Endothelial cell of umbilical vein (primary cell): Measurements from ENCODE around the gene TSBP1. TPM values are rescaled to one million over a fixed set of nuclear protein-coding genes. Genes with fewer than 3 reads are reported as not detected.

Experiments used
- BruUV-seq: library from RNA; stranded (reverse); fragments of 400-500 nt; replicated peaks from 2 replicates; lab custom pipeline; 2021; lab: Mats Ljungman, UMichigan
- CTCF ChIA-PET: fragments of 300-600, 350-600 bp; sonication (Branson Sonifier 250); formaldehyde crosslinking; loops from one replicate; lab custom pipeline; 2021; ENCODE audit warnings: antibody characterized with exemption, inconsistent platforms; lab: Charles Lee
- POLR2A ChIA-PET: fragments of 300-600, 350-600 bp; sonication (Branson Sonifier 250); formaldehyde crosslinking; loops from one replicate; lab custom pipeline; 2021; ENCODE audit warnings: antibody characterized with exemption, inconsistent platforms; lab: Charles Lee
- DNase-seq: peaks from one replicate; pipeline ENCODE4 v3.0.0-alpha.2; 2011; ENCODE audit warnings: low read depth, low spot score
- FAIRE-seq: peaks from 2 replicates; lab custom pipeline; 2011; peaks lifted over from hg19 to GRCh38; lab: Jason Lieb, UNC
- H2AFZ ChIP-seq: 2 replicates; pipeline ENCODE4 v1.6.0; 2012; ENCODE audit warnings: low read depth, low read length, control low read depth, inconsistent platforms
- H3K27ac ChIP-seq: 2 replicates; pipeline ENCODE4 v1.5.1; 2011; ENCODE audit warnings: low read depth, mild to moderate bottlenecking, control low read depth, low read length, moderate library complexity; ENCODE audit not compliant: insufficient read depth
- H3K27me3 ChIP-seq, 2 experiments: 2 replicates each; pipeline versions ENCODE4 v1.6.0 to v1.6.1; 2011; ENCODE audit warnings: low read length in 2 of 2, mixed read lengths in 1 of 2; ENCODE audit not compliant: control insufficient read depth in 2 of 2, insufficient read depth in 2 of 2
- H3K36me3 ChIP-seq, 2 experiments: 2 replicates in 1 of 2; 3 replicates in 1 of 2; pipeline ENCODE4 v1.5.1; 2011; ENCODE audit warnings: low read length in 2 of 2, mild to moderate bottlenecking in 1 of 2, moderate library complexity in 1 of 2; ENCODE audit not compliant: control insufficient read depth in 2 of 2, insufficient read depth in 2 of 2; ENCODE audit errors: extremely low read depth in 1 of 2
- H3K4me1 ChIP-seq: 3 replicates; pipeline ENCODE4 v1.5.1; 2011; ENCODE audit warnings: mild to moderate bottlenecking, low read length; ENCODE audit not compliant: control insufficient read depth, insufficient read depth; ENCODE audit errors: extremely low read depth
- H3K4me2 ChIP-seq: 2 replicates; pipeline ENCODE4 v1.6.1; 2011; ENCODE audit warnings: low read length, control low read depth, mixed read lengths; ENCODE audit not compliant: insufficient read depth
- H3K4me3 ChIP-seq, 3 experiments: fragments of 200-600 bp in 1 of 3; sonication (generic), shearing (Covaris generic) in 1 of 3; replicated peaks in 1 of 3; 2 replicates each; pipeline ENCODE4 v1.5.1; 2011 to 2016; ENCODE audit warnings: control low read depth in 3 of 3, low read length in 3 of 3, mild to moderate bottlenecking in 2 of 3, inconsistent platforms in 1 of 3, low read depth in 1 of 3, moderate library complexity in 1 of 3; ENCODE audit not compliant: insufficient read depth in 1 of 3
- H3K79me2 ChIP-seq: 2 replicates; pipeline ENCODE4 v1.6.0; 2012; ENCODE audit warnings: low read length, inconsistent platforms; ENCODE audit not compliant: control insufficient read depth, insufficient read depth
- H3K9ac ChIP-seq: replicated peaks from 2 replicates; pipeline ENCODE3; 2011; ENCODE audit warnings: low read length, control low read depth; ENCODE audit not compliant: insufficient read depth; ENCODE audit errors: extremely low read depth
- H3K9me1 ChIP-seq: replicated peaks from 3 replicates; pipeline ENCODE4 v1.6.0; 2011; ENCODE audit warnings: mild to moderate bottlenecking, low read length; ENCODE audit not compliant: control insufficient read depth, insufficient read depth; ENCODE audit errors: extremely low read depth
- H3K9me3 ChIP-seq: replicated peaks from 2 replicates; pipeline ENCODE4 v1.5.1; 2012; ENCODE audit warnings: low read length, inconsistent platforms; ENCODE audit not compliant: control insufficient read depth, insufficient read depth
- H4K20me1 ChIP-seq: replicated peaks from 2 replicates; pipeline ENCODE3; 2011; ENCODE audit warnings: mild to moderate bottlenecking, low read length; ENCODE audit not compliant: control insufficient read depth, insufficient read depth; ENCODE audit errors: extremely low read depth
- EZH2 ChIP-seq: IDR thresholded peaks from 2 replicates; pipeline ENCODE4 v1.6.1; 2012; ENCODE audit warnings: borderline replicate concordance, low read depth, mild to moderate bottlenecking, moderate library complexity, low read length, inconsistent platforms; ENCODE audit not compliant: severe bottlenecking
- FOS ChIP-seq: IDR thresholded peaks from 2 replicates; pipeline ENCODE4 v1.6.1; 2011; ENCODE audit warnings: mild to moderate bottlenecking, low read length, moderate library complexity, borderline replicate concordance; ENCODE audit not compliant: insufficient read depth
- GATA2 ChIP-seq: IDR thresholded peaks from 2 replicates; pipeline ENCODE4 v1.7.0; 2011; ENCODE audit warnings: low read depth, mild to moderate bottlenecking, moderate library complexity, mixed read lengths, low read length; ENCODE audit not compliant: insufficient read length, insufficient read depth
- JUN ChIP-seq: IDR thresholded peaks from 2 replicates; pipeline ENCODE4 v1.6.1; 2011; ENCODE audit warnings: borderline replicate concordance, low read depth; ENCODE audit not compliant: insufficient read length, insufficient read depth
- MYC ChIP-seq: IDR thresholded peaks from one replicate; pipeline ENCODE4 v1.6.1; 2011; ENCODE audit warnings: mild to moderate bottlenecking, low read depth, low read length
- POLR2A ChIP-seq: IDR thresholded peaks from 2 replicates; pipeline ENCODE4 v1.6.1; 2012; ENCODE audit warnings: low read depth, mild to moderate bottlenecking, control low read depth, low read length
- POLR2AphosphoS5 ChIP-seq: IDR thresholded peaks from 2 replicates; pipeline ENCODE4 v1.6.1; 2012; ENCODE audit warnings: low read depth, mild to moderate bottlenecking, control low read depth, low read length, moderate library complexity; ENCODE audit not compliant: insufficient read depth
- dilution Hi-C: fragments of 300-500 bp; cut with MboI; formaldehyde crosslinking; loops from one replicate; pipeline ENCODE4 v1.15.0; 2019; ENCODE audit warnings: low sequenced_read_pairs; ENCODE audit not compliant: extremely low pct_ligation_motif_present
- intact Hi-C: fragments of 100-400 bp; cut with micrococcal nuclease; formaldehyde crosslinking; loops from one replicate; pipeline ENCODE4 v1.10.0; 2022
- polyA plus RNA-seq, 4 experiments: library from polyadenylated mRNA; depleted of rRNA in 3 of 4; stranded (reverse) in 3 of 4; unstranded in 1 of 4; fragments of >200 nt; gene quantifications; 2 replicates each; pipeline versions ENCODE4 v1.2.1 to v1.2.3, GENCODE V29; 2011 to 2012; ENCODE audit warnings: missing spikeins in 1 of 4
- total RNA-seq: library from RNA; stranded (reverse); gene quantifications from 2 replicates; pipeline ENCODE4 v1.2.3, GENCODE V29; 2021
- TF ChIP-seq, protein P1 (sequence below): IDR thresholded peaks from 2 replicates; pipeline ENCODE4 v1.6.1; 2011; ENCODE audit not compliant: insufficient read depth, insufficient read length
- TF ChIP-seq, protein P2 (sequence below), 2 donors: IDR thresholded peaks; 1 replicate in 1 of 2; 2 replicates in 1 of 2; pipeline ENCODE4 v1.5.1; 2011; ENCODE audit warnings: low read length in 2 of 2, mild to moderate bottlenecking in 2 of 2, moderate library complexity in 2 of 2, control low read depth in 1 of 2, inconsistent platforms in 1 of 2, low read depth in 1 of 2; ENCODE audit not compliant: insufficient read depth in 1 of 2; ENCODE audit errors: extremely low read depth in 1 of 2

The TSBP1 gene
- total and polyA plus RNA-seq, 2 donors (not counting 3 experiments of a cell fraction or from before 2014, with no cell fraction given), result not detected

DNA sequence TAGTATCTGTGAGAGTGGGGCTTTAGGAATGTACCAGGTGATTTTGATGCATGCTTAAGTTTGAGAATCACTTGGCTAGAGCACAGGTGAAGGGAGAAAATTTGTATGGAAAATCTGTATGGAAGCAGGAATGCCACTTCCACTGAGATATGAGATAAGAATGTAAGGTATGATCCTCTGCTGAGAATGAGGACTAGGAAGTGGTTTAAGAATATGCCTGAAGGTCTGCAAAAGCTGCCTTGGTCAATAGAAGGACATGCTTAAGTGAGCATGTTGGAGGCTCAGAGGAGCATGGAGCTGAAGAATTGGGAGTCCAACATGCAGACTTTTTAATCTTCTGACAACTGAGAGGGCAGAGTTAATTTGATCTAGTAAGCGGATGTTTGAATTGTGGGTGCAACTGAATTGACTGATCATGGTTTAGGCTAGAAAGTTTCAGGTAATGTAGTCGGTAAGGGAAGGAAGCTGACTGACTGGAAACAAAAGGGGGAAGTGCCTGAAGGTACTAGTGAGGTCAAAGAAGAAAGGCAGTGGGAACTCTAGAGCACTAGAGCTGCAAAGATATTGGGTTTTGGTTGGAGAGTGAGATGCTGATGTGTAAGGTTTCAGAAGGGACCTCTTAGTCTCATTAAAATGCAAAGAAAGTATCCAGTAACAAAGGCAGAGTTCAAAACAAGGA is 119.2 kb downstream of the TSBP1 start:
- DNase-seq (no peak), FAIRE-seq (peak; percentile 64)
- TF ChIP-seq, protein P1, sequence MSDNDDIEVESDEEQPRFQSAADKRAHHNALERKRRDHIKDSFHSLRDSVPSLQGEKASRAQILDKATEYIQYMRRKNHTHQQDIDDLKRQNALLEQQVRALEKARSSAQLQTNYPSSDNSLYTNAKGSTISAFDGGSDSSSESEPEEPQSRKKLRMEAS, result no peak
- TF ChIP-seq EZH2, result no peak
- no peak for TF ChIP-seq MYC
- TF ChIP-seq, protein P2, sequence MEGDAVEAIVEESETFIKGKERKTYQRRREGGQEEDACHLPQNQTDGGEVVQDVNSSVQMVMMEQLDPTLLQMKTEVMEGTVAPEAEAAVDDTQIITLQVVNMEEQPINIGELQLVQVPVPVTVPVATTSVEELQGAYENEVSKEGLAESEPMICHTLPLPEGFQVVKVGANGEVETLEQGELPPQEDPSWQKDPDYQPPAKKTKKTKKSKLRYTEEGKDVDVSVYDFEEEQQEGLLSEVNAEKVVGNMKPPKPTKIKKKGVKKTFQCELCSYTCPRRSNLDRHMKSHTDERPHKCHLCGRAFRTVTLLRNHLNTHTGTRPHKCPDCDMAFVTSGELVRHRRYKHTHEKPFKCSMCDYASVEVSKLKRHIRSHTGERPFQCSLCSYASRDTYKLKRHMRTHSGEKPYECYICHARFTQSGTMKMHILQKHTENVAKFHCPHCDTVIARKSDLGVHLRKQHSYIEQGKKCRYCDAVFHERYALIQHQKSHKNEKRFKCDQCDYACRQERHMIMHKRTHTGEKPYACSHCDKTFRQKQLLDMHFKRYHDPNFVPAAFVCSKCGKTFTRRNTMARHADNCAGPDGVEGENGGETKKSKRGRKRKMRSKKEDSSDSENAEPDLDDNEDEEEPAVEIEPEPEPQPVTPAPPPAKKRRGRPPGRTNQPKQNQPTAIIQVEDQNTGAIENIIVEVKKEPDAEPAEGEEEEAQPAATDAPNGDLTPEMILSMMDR (IDR thresholded peaks at IDR 0.05; ENCODE audit: extremely low read depth in 1 of 2, insufficient read depth in 1 of 2, low read depth in 1 of 2, low read length in 2 of 2), result no peak
- TF ChIP-seq POLR2AphosphoS5, result no peak
- no peak for TF ChIP-seq JUN
- no peak for TF ChIP-seq FOS
- TF ChIP-seq GATA2, result no peak
- TF ChIP-seq POLR2A, result no peak
- no peaks in the 10 kb centered on the region for H3K36me3 ChIP-seq
- CTCF ChIA-PET, result no interaction called here
- H3K9ac ChIP-seq, result no peak overlapping the region
- H2AFZ ChIP-seq, result peak overlapping the region; percentile 39
- peaks cover 27% of the 10 kb centered on the region for H3K4me1 ChIP-seq
- no peak overlapping the region for H3K4me3 ChIP-seq
- H3K27me3 ChIP-seq, result no peaks in the 10 kb centered on the region
- dilution Hi-C loops, result loop anchor here (25.0 kb wide), 1 partner anchor 160 kb away; the partner anchor contains the start of gene BTNL2
- no peaks in the 10 kb centered on the region for H3K9me3 ChIP-seq
- intact Hi-C loops, result no loop called here
- no peaks in the 10 kb centered on the region for H3K79me2 ChIP-seq
- no peaks in the 10 kb centered on the region for H4K20me1 ChIP-seq
- BruUV-seq, result no TSS peak
- H3K4me2 ChIP-seq, result peak overlapping the region; percentile 21
- no peaks in the 10 kb centered on the region for H3K9me1 ChIP-seq
- H3K27ac ChIP-seq, result no peak overlapping the region
- POLR2A ChIA-PET, result no interaction called here
